NCI-H1694 (cell line): Measurements from ENCODE around the gene PYGL.
A peak's percentile ranks its signal among the peaks of the same experiment; 100 is the strongest.
"Not testable (repeated sequence)": the region's sequence is repeated elsewhere in the genome, so short reads cannot be mapped to it uniquely, and the experiment has no call there.

Source experiments
- DNase-seq: peaks from one replicate; lab custom pipeline; 2025; lab: John Stamatoyannopoulos, UW

Gene PYGL

GRCh38 chr14:50943943-50944646 lies at the start of gene PYGL:
PYGL (minus strand) TSS chr14:50944483; CDS start chr14:50944403, 80 bp downstream.
- DNase-seq = no peak

GRCh38 chr14:50985859-50986331 lies 41.6 kb upstream of the PYGL start:
- no peak for DNase-seq

- DNase-seq = no peak
Measured at GRCh38 chr14:50985124-50985858, 41.0 kb upstream of the PYGL start.

- DNase-seq = no peak
Measured at GRCh38 chr14:50984036-50984710, 39.9 kb upstream of the PYGL start.

GRCh38 chr14:50979941-50980850 lies 35.9 kb upstream of the PYGL start:
- DNase-seq = no peak

GRCh38 chr14:50978888-50979287 lies 34.6 kb upstream of the PYGL start:
- DNase-seq = no peak

GRCh38 chr14:50978529-50978871 lies 34.2 kb upstream of the PYGL start:
- DNase-seq = no peak

- DNase-seq = no peak
Measured at GRCh38 chr14:50977863-50978528, 33.7 kb upstream of the PYGL start.

- DNase-seq = no peak
Measured at GRCh38 chr14:50974118-50974517, 29.8 kb upstream of the PYGL start.

GRCh38 chr14:50972734-50973133 lies 28.5 kb upstream of the PYGL start:
- no peak for DNase-seq

- DNase-seq = no peak
Measured at GRCh38 chr14:50970886-50971781, 26.9 kb upstream of the PYGL start.

GRCh38 chr14:50967790-50968189 lies 23.5 kb upstream of the PYGL start:
- DNase-seq = no peak

- DNase-seq = no peak
Measured at GRCh38 chr14:50967103-50967502, 22.8 kb upstream of the PYGL start.

- DNase-seq = no peak
Measured at GRCh38 chr14:50964683-50965390, 20.6 kb upstream of the PYGL start.

GRCh38 chr14:50963919-50964318 lies 19.6 kb upstream of the PYGL start:
- DNase-seq = no peak

GRCh38 chr14:50961605-50962221 lies 17.4 kb upstream of the PYGL start:
- DNase-seq = peak; percentile 51

- DNase-seq = no peak
Measured at GRCh38 chr14:50957296-50957695, 13.0 kb upstream of the PYGL start.

- not testable (repeated sequence) for DNase-seq
Measured at GRCh38 chr14:50956421-50956820, 12.1 kb upstream of the PYGL start.

- DNase-seq = peak; percentile 36
Measured at GRCh38 chr14:50955373-50956043, 11.2 kb upstream of the PYGL start.
